Thyroid gland (tissue), 4 donors: ENCODE data around the gene TATDN2. TPM values are rescaled to one million over a fixed set of nuclear protein-coding genes. Genes with fewer than 3 reads are reported as not detected.

Experiments
- DNase-seq, 2 donors: peaks; one replicate each; pipeline ENCODE4 v3.0.0-alpha.2; 2019
- H3K27ac ChIP-seq, 3 donors: fragments of 200-600 bp; sonication (generic); 1 replicate in 2 of 3; 2 replicates in 1 of 3; pipeline ENCODE4 v1.5.1; 2016 to 2019; ENCODE audit warnings: mild to moderate bottlenecking in 1 of 3, moderate library complexity in 1 of 3
- H3K27me3 ChIP-seq: fragments of 200-600 bp; sonication (generic); one replicate; pipeline ENCODE4 v1.5.1; 2019
- H3K36me3 ChIP-seq, 2 donors: fragments of 200-600 bp; sonication (generic); one replicate each; pipeline ENCODE4 v1.5.1; 2016 to 2019
- H3K4me1 ChIP-seq, 2 donors: fragments of 200-600 bp; sonication (generic); one replicate each; pipeline ENCODE4 v1.5.1; 2017 to 2019
- H3K4me3 ChIP-seq, 3 donors: fragments of 200-600 bp; sonication (generic); replicated peaks in 1 of 3; 1 replicate in 2 of 3; 2 replicates in 1 of 3; pipeline ENCODE4 v1.5.1; 2016; ENCODE audit warnings: mild to moderate bottlenecking in 1 of 3
- H3K9me3 ChIP-seq: fragments of 200-600 bp; sonication (generic); one replicate; pipeline ENCODE4 v1.5.1; 2017
- CTCF ChIP-seq, 6 experiments: fragments of 200-600 bp in 3 of 6; fragments of 450-650 bp in 3 of 6; sonication (generic) in 3 of 6; IDR thresholded peaks; one replicate each; pipeline ENCODE4 v1.5.1; 2016 to 2019; ENCODE audit warnings: antibody characterized with exemption in 6 of 6, mild to moderate bottlenecking in 2 of 6, inconsistent platforms in 1 of 6, moderate library complexity in 1 of 6
- POLR2A ChIP-seq, 2 donors: fragments of 450-650 bp; IDR thresholded peaks; one replicate each; pipeline ENCODE4 v1.6.1; 2017; ENCODE audit warnings: antibody characterized with exemption in 2 of 2, mild to moderate bottlenecking in 2 of 2, moderate library complexity in 1 of 2
- WGBS, 2 donors: methylation state at CpG; one replicate each; pipeline ENCODE4 v1.1.5; 2017; 5-methylcytosine and 5-hydroxymethylcytosine counted together
- intact Hi-C: fragments of 100-400 bp; cut with DNase I; formaldehyde crosslinking; loops from one replicate; pipeline ENCODE4 v1.15.1; 2023
- total RNA-seq, 4 donors: library from RNA; depleted of rRNA; stranded (reverse); fragments of >200 nt; gene quantifications; one replicate each; pipeline ENCODE4 v1.2.3, GENCODE V29; 2016

The TATDN2 gene
- total RNA-seq, 4 donors from 2014 or later: 21.4 to 37.1 (median 30.1) TPM

GRCh38 chr3:10206166-10206511 lies 42.1 kb upstream of the TATDN2 start:
- H3K36me3 ChIP-seq: no peaks in the 10 kb centered on the region
- no peak for TF ChIP-seq CTCF (IDR thresholded peaks at IDR 0.05)
- TF ChIP-seq POLR2A (IDR thresholded peaks at IDR 0.05): no peak
- DNase-seq: no peak
- H3K4me3 ChIP-seq: no peak overlapping the region
- H3K9me3 ChIP-seq: no peaks in the 10 kb centered on the region
- WGBS, 2 donors: 88 to 100% methylated on average over 1 to 3 of the region's 5 CpGs
- H3K27ac ChIP-seq: peak overlapping the region in 1 of 3 donors; percentile 87
- H3K4me1 ChIP-seq: peaks cover 0 to 32% of the 10 kb centered on the region in 2 donors
- intact Hi-C loops: no loop called here
- no peaks in the 10 kb centered on the region for H3K27me3 ChIP-seq

- DNase-seq: no peak
- Histone ChIP-seq H3K36me3 (no peaks in the 10 kb centered on the region), H3K27me3 (no peaks in the 10 kb centered on the region), H3K9me3 (no peaks in the 10 kb centered on the region), H3K4me3 (no peak overlapping the region), H3K27ac (no peak overlapping the region), H3K4me1 (no peaks in the 10 kb centered on the region)
- TF ChIP-seq CTCF (IDR thresholded peaks at IDR 0.05) (no peak), POLR2A (IDR thresholded peaks at IDR 0.05) (no peak)
- intact Hi-C loops: no loop called here
- WGBS, 2 donors: 85 to 87% methylated on average over 9 of the region's 9 CpGs
Measured at GRCh38 chr3:10213156-10213792, 35.0 kb upstream of the TATDN2 start.

GRCh38 chr3:10215578-10216368 lies 32.5 kb upstream of the TATDN2 start:
- Histone ChIP-seq H3K4me3 (no peak overlapping the region), H3K36me3 (no peaks in the 10 kb centered on the region), H3K27me3 (no peaks in the 10 kb centered on the region), H3K9me3 (no peaks in the 10 kb centered on the region), H3K4me1 (peaks cover 0 to 13% of the 10 kb centered on the region in 2 donors), H3K27ac (no peak overlapping the region)
- intact Hi-C loops: no loop called here
- DNase-seq: no peak
- WGBS, 2 donors: 91 to 92% methylated on average over 6 of the region's 6 CpGs
- TF ChIP-seq POLR2A (IDR thresholded peaks at IDR 0.05) (no peak), CTCF (IDR thresholded peaks at IDR 0.05) (no peak)

GRCh38 chr3:10217359-10217758 lies 30.9 kb upstream of the TATDN2 start:
- no peak for DNase-seq
- WGBS, 2 donors: 63 to 80% methylated on average over 3 of the region's 3 CpGs
- Histone ChIP-seq H3K27ac (no peak overlapping the region), H3K4me1 (peaks cover 0 to 13% of the 10 kb centered on the region in 2 donors), H3K27me3 (no peaks in the 10 kb centered on the region), H3K4me3 (no peak overlapping the region), H3K9me3 (no peaks in the 10 kb centered on the region), H3K36me3 (no peaks in the 10 kb centered on the region)
- TF ChIP-seq POLR2A (IDR thresholded peaks at IDR 0.05): no peak
- intact Hi-C loops: no loop called here

- no peaks in the 10 kb centered on the region for H3K27me3 ChIP-seq
- WGBS, 2 donors: 20 to 22% methylated on average over 9 of the region's 9 CpGs
- peak overlapping the region; percentile 34 to 78 (median 46) for H3K27ac ChIP-seq
- H3K36me3 ChIP-seq: peaks cover 0 to 3% of the 10 kb centered on the region in 2 donors
- TF ChIP-seq CTCF (IDR thresholded peaks at IDR 0.05): no peak
- no peak for TF ChIP-seq POLR2A (IDR thresholded peaks at IDR 0.05)
- peaks cover 1 to 15% of the 10 kb centered on the region in 2 donors for H3K4me1 ChIP-seq
- no peaks in the 10 kb centered on the region for H3K9me3 ChIP-seq
- intact Hi-C loops: loop anchor here (10.0 kb wide), 1 partner anchor 105 kb away; the partner anchor contains the start of gene BRK1
- H3K4me3 ChIP-seq: no peak overlapping the region
- peak; percentile 85 for DNase-seq
Measured at GRCh38 chr3:10219737-10220136, 28.5 kb upstream of the TATDN2 start.
